KMS-11 (cell line): ENCODE measurements around the gene MRPL3.

Experiments
- H2AFZ ChIP-seq: fragments of 200-600 bp; sonication (generic); 2 replicates; pipeline ENCODE4 v1.6.1; 2016; ENCODE audit warnings: antibody characterized with exemption, mixed run types, low read depth
- H3K27ac ChIP-seq: fragments of 200-600 bp; sonication (generic); 2 replicates; pipeline ENCODE4 v1.6.1; 2016; ENCODE audit warnings: mild to moderate bottlenecking, mixed run types
- H3K27me3 ChIP-seq: fragments of 200-600 bp; sonication (generic); 2 replicates; pipeline ENCODE4 v1.6.1; 2017; ENCODE audit warnings: mild to moderate bottlenecking, low read depth, mixed run types, moderate library complexity; ENCODE audit not compliant: insufficient read depth
- H3K36me3 ChIP-seq: fragments of 200-600 bp; sonication (generic); 2 replicates; pipeline ENCODE4 v1.6.1; 2017; ENCODE audit warnings: mild to moderate bottlenecking, mixed run types; ENCODE audit not compliant: insufficient read depth
- H3K4me1 ChIP-seq: fragments of 200-600 bp; sonication (generic); 2 replicates; pipeline ENCODE4 v1.6.1; 2016; ENCODE audit warnings: mild to moderate bottlenecking, low read depth, mixed run types; ENCODE audit not compliant: poor library complexity, severe bottlenecking
- H3K4me2 ChIP-seq: fragments of 200-600 bp; sonication (generic); 2 replicates; pipeline ENCODE4 v1.7.0; 2016; ENCODE audit warnings: mild to moderate bottlenecking, mixed run types
- H3K4me3 ChIP-seq: fragments of 200-600 bp; sonication (generic); IDR thresholded peaks from 2 replicates; pipeline ENCODE4 v1.6.1; 2017; ENCODE audit warnings: low read depth, low read length, mixed read lengths; ENCODE audit not compliant: insufficient read depth
- H3K79me2 ChIP-seq: fragments of 200-600 bp; sonication (generic); 2 replicates; pipeline ENCODE4 v1.6.1; 2016; ENCODE audit warnings: low read depth, mixed run types; ENCODE audit not compliant: insufficient read depth
- H3K9ac ChIP-seq: fragments of 200-600 bp; sonication (generic); 2 replicates; pipeline ENCODE4 v1.6.1; 2016; ENCODE audit warnings: mild to moderate bottlenecking, mixed run types
- H4K20me1 ChIP-seq: fragments of 200-600 bp; sonication (generic); 2 replicates; pipeline ENCODE4 v1.6.1; 2016; ENCODE audit warnings: mild to moderate bottlenecking, mixed run types; ENCODE audit not compliant: insufficient read depth
- CTCF ChIP-seq: fragments of 200-600 bp; sonication (generic); conservative IDR thresholded peaks from 2 replicates; pipeline ENCODE4 v1.6.1; 2017; ENCODE audit warnings: low read depth, mild to moderate bottlenecking, antibody characterized with exemption, low read length, moderate library complexity, mixed read lengths

Gene MRPL3

GRCh38 chr3:131439084-131439483, 63.7 kb downstream of the MRPL3 start:
- H3K79me2 ChIP-seq: no peaks in the 10 kb centered on the region
- no peak overlapping the region for H3K9ac ChIP-seq
- H3K27me3 ChIP-seq: no peaks in the 10 kb centered on the region
- no peaks in the 10 kb centered on the region for H4K20me1 ChIP-seq
- no peaks in the 10 kb centered on the region for H3K36me3 ChIP-seq
- no peak overlapping the region for H3K4me3 ChIP-seq
- no peak for TF ChIP-seq CTCF
- no peaks in the 10 kb centered on the region for H3K4me1 ChIP-seq
- no peak overlapping the region for H3K27ac ChIP-seq
- H2AFZ ChIP-seq: no peak overlapping the region
- H3K4me2 ChIP-seq: no peak overlapping the region

GRCh38 chr3:131435000-131435399, 67.8 kb downstream of the MRPL3 start:
- no peaks in the 10 kb centered on the region for H3K27me3 ChIP-seq
- no peaks in the 10 kb centered on the region for H3K79me2 ChIP-seq
- no peak overlapping the region for H3K4me3 ChIP-seq
- no peak overlapping the region for H3K4me2 ChIP-seq
- H3K27ac ChIP-seq: no peak overlapping the region
- no peaks in the 10 kb centered on the region for H4K20me1 ChIP-seq
- no peaks in the 10 kb centered on the region for H3K36me3 ChIP-seq
- H3K4me1 ChIP-seq: no peaks in the 10 kb centered on the region
- H2AFZ ChIP-seq: no peak overlapping the region
- H3K9ac ChIP-seq: no peak overlapping the region
- TF ChIP-seq CTCF: no peak

- H2AFZ ChIP-seq: no peak overlapping the region
- TF ChIP-seq CTCF: no peak
- H3K4me3 ChIP-seq: no peak overlapping the region
- no peaks in the 10 kb centered on the region for H3K27me3 ChIP-seq
- H3K36me3 ChIP-seq: no peaks in the 10 kb centered on the region
- no peaks in the 10 kb centered on the region for H4K20me1 ChIP-seq
- no peaks in the 10 kb centered on the region for H3K79me2 ChIP-seq
- no peak overlapping the region for H3K27ac ChIP-seq
- H3K4me2 ChIP-seq: no peak overlapping the region
- H3K4me1 ChIP-seq: no peaks in the 10 kb centered on the region
- H3K9ac ChIP-seq: no peak overlapping the region
Observed at GRCh38 chr3:131432441-131432840, 70.3 kb downstream of the MRPL3 start.

GRCh38 chr3:131431754-131432153, 71.0 kb downstream of the MRPL3 start:
- H3K36me3 ChIP-seq: no peaks in the 10 kb centered on the region
- no peak for TF ChIP-seq CTCF
- H3K27me3 ChIP-seq: no peaks in the 10 kb centered on the region
- no peaks in the 10 kb centered on the region for H3K4me1 ChIP-seq
- H3K9ac ChIP-seq: no peak overlapping the region
- H3K4me2 ChIP-seq: no peak overlapping the region
- H3K4me3 ChIP-seq: no peak overlapping the region
- no peak overlapping the region for H2AFZ ChIP-seq
- no peak overlapping the region for H3K27ac ChIP-seq
- no peaks in the 10 kb centered on the region for H4K20me1 ChIP-seq
- H3K79me2 ChIP-seq: no peaks in the 10 kb centered on the region

- no peak for TF ChIP-seq CTCF
- H3K9ac ChIP-seq: no peak overlapping the region
Observed at GRCh38 chr3:131427226-131427625, 75.5 kb downstream of the MRPL3 start.

More at GRCh38 chr3:131427226-131427625, 75.5 kb downstream of the MRPL3 start:
- H3K36me3 ChIP-seq: no peaks in the 10 kb centered on the region
- H2AFZ ChIP-seq: no peak overlapping the region
- no peak overlapping the region for H3K4me2 ChIP-seq
- H3K4me1 ChIP-seq: peaks cover 9% of the 10 kb centered on the region
- no peaks in the 10 kb centered on the region for H3K27me3 ChIP-seq
- no peaks in the 10 kb centered on the region for H4K20me1 ChIP-seq
- no peaks in the 10 kb centered on the region for H3K79me2 ChIP-seq
- H3K27ac ChIP-seq: no peak overlapping the region
- H3K4me3 ChIP-seq: no peak overlapping the region
